Right ventricle myocardium superior (tissue), 1 donor: ENCODE results near the gene CAMK2N2. TPM values are rescaled to one million over a fixed set of nuclear protein-coding genes. Genes with fewer than 3 reads are reported as not detected.

ENCODE experiments used
- ATAC-seq: fragments of 200-7000 bp; cut with Tn5 transposase; one replicate; pipeline ENCODE4 v1.9.1; 2020; ENCODE audit warnings: mild to moderate bottlenecking; ENCODE audit not compliant: poor library complexity
- DNase-seq: peaks from one replicate; pipeline ENCODE4 v3.0.0-alpha.2; 2020
- intact Hi-C: fragments of 100-400 bp; cut with DNase I; formaldehyde crosslinking; loops from one replicate; pipeline ENCODE4 v1.11.2; 2022
- long read RNA-seq: library from polyadenylated mRNA; unstranded; transcript quantifications from one replicate; pipeline ENCODE4 v2.0.0, GENCODE V29; 2021
- total RNA-seq: library from RNA; stranded (reverse); fragmentation: NEBNext Ultra II Directional; extraction: Animal tissue kit (Norgen Biotek cat#: 25700); gene quantifications from one replicate; pipeline ENCODE4 v1.2.1, GENCODE V29; 2021
- donor health status: DM: no; HTN: yes; CAD: no; lungs with severe emphysema.

The CAMK2N2 gene
- total RNA-seq: not detected
- long read RNA-seq: 0 reads

DNA sequence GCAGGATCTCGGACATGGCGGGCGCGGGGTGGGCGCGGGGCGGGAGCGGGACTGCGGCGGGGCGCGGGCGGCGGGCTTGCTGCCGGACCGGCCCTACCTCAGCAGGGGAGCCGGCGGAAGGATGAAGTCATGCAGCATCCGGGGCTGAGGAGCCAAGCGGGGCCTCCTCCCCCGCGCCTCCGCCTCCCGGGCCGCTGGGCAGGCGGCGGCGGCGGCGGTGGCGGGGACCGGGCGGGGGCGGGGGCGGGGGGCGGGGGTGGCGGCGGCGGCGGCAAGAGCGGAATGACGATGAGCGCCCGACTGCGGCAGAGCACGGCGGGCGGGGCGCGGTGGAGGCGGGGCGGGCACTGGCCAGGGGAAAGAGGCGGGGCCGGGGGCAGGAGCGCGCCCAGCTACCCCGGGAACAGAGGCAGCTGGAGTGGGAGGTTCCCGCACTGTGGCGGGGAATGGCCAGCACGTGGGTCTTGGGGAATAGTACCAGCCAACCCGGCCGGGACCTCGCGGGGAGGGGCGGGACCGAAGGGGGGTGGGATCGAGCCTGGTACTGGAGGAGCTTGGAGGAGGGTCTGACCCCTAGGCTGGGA is at the start of gene CAMK2N2:
TSS of gene CAMK2N2 (minus strand) at position 284 of the 584 bp plus-strand sequence. CDS start at position 16, 268 bp downstream.
- DNase-seq: peak; percentile 67
- ATAC-seq: peak; percentile 64
- intact Hi-C loops: no loop called here

DNA sequence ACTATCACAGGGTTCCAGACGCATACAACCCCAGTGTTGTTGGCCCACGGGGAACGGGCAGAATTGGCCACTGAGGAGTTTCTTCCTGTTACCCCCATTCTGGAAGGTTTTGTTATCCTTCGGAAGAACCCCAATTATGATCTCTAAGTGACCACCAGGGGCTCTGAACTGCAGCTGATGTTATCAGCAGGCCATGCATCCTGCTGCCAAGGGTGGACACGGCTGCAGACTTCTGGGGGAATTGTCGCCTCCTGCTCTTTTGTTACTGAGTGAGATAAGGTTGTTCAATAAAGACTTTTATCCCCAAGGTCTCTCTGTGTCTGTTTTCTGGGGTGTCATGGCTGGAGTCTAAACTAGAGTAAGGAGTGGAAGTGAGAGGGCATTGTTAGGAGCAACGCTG is 47.4 kb upstream of the CAMK2N2 start:
- DNase-seq: no peak
- intact Hi-C loops: no loop called here
- ATAC-seq: no peak

DNA sequence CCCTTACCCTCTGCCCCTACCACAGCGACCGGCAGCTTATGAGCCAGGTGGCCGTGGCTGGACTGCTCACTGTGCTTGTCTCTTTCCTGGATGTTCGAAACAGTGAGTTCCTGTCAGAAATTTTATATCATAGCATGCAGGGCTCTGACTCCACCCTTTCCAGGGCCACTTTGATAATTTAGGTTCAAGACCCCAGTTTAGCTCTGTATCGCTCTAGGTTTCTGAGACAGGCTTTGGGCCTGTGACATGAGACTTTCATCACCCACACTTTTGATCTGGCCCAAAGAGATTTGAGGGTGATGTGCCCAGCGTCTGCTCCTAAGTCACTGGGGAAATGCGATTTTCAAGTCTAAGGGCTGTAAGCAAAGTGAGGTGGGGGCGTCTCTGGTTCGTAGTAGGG is 46.6 kb upstream of the CAMK2N2 start:
- intact Hi-C loops: no loop called here
- ATAC-seq (no peak), DNase-seq (no peak)

DNA sequence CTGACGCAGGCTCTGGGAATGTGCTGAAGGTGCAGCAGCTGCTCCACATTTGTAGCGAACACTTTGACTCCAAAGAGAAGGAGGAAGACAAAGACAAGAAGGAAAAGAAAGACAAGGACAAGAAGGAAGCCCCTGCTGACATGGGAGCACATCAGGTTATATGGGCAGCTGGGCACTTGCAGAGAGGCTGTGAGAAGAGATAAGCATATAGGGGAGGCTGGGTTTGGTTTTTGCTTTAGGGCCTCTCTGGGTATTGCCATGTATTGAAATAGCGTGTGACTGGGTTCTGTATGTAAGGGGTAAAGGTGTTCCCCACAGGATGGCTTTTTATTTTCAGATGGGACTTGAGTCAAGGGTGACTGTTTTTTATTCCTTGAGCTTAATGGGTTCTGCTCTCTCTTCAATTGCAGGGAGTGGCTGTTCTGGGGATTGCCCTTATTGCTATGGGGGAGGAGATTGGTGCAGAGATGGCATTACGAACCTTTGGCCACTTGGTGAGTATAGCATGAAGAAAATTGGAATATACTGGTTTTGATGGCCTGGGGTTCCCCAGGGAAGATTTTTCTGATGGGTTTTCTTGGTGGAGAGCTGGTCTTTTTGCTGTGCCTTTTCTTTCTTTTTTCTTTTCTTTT is 45.1 kb upstream of the CAMK2N2 start:
- ATAC-seq (no peak), DNase-seq (no peak)
- intact Hi-C loops: no loop called here

DNA sequence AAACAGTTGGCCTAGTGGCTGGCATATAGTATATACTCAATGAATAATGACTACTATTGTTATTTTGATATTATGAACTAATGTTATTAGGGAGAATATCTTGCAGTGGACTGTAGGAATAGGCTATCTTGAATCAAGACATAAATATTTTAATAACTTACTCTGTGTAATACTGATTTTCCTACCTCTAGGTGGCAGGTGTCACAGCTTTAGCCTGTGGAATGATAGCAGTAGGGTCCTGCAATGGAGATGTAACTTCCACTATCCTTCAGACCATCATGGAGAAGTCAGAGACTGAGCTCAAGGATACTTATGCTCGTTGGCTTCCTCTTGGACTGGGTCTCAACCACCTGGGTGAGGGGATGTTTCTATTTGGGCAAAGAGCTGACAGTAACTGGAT is 44.2 kb upstream of the CAMK2N2 start:
- intact Hi-C loops: no loop called here
- peak; percentile 23 for ATAC-seq
- no peak for DNase-seq

DNA sequence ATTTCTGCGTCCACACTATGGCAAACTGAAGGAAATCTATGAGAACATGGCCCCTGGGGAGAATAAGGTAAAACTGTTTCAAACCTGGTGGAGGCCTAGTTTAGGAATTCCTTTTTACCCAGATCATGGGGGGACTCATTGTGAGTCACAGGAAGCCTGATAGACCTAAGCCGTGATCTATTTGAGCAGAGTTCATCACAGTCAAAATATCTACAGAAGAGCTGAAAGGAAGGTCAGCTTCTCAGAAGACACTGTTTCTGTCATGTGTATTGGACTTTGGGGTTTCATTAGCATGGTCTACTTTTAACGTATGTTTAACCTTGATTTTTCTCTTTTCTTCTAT is 39.0 kb upstream of the CAMK2N2 start:
- ATAC-seq (no peak), DNase-seq (no peak)
- intact Hi-C loops: no loop called here

DNA sequence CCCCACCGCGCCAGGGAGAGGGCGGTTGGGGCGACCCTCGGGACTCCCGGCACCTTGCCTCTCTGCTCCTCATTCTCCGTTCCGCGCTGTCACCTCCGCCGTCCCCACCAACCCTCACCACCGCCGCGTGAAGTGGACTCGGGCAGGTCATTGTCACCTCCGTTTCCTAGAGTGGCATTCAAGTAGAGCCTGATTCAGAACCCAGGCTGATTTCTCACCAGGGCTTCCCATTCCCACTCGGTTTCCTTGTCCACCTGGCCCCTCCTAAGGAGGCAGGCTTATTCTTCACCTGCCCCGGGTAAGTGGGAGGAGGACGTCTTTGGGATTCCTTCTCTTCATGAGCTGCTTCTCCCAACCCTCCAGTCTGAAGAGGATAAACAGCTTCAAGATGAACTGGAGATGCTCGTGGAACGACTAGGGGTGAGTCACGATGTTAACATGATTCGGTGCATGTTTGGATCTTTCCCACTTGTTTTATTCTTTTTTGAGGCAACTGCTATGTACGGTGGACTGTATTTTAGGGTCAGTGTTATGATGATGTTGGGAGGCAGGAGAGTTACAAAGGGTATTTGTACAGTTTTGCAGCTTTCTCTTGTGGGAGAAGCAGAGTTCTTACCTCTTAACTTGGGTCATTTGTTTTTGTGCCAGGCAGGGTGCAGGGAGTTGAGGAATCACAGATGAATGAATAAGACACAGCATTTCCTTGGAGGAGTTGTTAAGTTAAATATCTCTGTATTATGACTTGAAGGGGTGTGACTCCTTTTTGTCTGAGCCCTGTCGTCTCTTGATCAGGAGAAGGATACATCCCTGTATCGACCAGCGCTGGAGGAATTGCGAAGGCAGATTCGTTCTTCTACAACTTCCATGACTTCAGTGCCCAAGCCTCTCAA is 38.4 kb upstream of the CAMK2N2 start:
- no peak for ATAC-seq
- intact Hi-C loops: no loop called here
- no peak for DNase-seq

DNA sequence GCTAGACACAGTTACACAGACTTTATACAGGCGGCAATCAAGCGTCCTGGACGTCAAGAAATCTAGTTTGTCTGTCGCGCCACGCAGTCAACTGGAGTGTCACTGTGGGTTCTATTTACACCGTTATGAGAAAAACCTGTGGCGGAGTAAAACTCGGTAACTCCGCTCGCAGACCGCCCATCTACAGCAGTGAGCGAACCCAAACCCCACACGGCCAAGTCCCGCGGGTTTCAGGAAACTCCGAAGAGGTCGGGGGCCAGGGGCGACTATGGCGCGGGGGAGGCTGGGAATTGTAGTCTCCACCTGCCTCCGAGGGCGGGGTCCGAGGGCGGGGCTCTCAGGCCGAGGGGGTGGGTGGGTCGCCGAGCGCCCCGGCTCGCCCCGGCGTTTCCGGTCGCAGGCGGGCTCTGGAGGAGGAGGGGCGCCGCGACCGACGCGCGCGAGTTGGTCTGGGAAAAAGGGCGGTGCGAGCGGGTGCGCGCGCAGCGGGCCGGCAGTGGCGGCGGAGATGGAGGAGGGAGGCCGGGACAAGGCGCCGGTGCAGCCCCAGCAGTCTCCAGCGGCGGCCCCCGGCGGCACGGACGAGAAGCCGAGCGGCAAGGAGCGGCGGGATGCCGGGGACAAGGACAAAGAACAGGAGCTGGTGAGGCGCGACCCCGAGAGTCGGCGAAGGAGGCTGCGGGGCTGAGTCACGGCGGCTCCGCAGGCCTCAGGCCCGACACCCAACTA is 37.6 kb upstream of the CAMK2N2 start, which contains the start of gene PSMD2:
TSS of gene PSMD2 (plus strand) at position 483 of the 729 bp plus-strand sequence. CDS start at position 509, 26 bp downstream.
- intact Hi-C loops: no loop called here
- ATAC-seq: peak; percentile 99
- DNase-seq: peak; percentile 98

DNA sequence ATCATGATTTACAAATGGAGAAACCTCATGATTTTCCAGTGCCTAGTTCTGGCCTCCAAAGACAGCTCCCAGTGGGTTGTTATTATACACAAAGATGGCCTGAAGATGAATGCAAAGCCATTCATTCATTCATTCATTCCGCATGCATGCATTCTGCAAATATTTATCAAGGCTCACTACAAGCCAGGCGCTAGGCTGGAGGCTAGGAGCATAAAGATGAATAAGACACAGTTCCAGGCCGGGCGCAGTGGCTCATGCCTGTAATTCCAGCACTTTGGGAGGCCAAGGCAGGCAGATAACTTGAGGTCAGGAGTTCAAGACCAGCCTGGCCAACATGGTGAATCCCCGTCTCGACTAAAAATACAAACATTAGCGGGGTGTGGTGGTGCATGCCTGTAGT is 35.3 kb upstream of the CAMK2N2 start:
- intact Hi-C loops: no loop called here
- DNase-seq (no peak), ATAC-seq (no peak)

DNA sequence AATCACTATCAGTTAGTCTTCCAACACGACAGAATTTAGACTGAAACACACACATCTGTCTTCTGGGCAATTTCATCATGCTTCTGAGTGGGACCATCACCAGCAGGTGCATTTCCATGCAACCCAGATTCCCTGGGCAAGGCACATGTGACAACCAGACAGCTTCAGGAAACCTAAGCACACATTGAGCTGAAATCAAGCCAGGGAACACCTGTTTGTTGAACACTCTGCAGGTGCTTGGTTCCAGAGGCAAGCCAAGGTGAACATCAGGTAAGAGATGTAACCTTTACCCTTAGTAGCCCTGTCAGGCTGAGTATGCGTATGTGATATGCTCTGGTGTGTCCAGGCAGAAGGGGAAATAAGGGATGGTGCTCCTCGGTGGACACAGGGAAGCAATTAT is 34.4 kb upstream of the CAMK2N2 start:
- intact Hi-C loops: no loop called here
- DNase-seq: no peak
- no peak for ATAC-seq

DNA sequence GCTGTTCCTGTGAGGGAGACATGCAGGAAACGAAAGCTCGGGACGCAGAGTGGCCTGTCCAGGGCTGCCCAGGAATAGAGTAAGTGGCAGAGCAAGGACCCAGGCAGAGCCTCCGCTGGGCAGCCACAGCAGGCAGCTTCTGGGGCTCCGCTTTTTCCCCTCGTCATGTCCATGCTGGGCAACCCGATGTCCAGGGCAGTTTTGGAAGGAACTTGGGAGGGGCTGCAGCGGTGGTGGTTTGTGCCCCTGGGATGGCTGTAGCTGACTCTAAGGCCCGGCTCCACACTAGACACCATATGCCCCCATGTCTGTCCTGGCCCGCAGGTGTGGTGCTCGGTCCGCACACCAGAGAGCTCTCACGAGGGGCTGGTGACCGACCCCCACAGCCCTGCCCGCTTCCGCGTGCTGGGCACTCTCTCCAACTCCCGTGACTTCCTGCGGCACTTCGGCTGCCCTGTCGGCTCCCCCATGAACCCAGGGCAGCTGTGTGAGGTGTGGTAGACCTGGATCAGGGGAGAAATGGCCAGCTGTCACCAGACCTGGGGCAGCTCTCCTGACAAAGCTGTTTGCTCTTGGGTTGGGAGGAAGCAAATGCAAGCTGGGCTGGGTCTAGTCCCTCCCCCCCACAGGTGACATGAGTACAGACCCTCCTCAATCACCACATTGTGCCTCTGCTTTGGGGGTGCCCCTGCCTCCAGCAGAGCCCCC is 30.5 kb upstream of the CAMK2N2 start:
- ATAC-seq (no peak), DNase-seq (no peak)
- intact Hi-C loops: no loop called here

DNA sequence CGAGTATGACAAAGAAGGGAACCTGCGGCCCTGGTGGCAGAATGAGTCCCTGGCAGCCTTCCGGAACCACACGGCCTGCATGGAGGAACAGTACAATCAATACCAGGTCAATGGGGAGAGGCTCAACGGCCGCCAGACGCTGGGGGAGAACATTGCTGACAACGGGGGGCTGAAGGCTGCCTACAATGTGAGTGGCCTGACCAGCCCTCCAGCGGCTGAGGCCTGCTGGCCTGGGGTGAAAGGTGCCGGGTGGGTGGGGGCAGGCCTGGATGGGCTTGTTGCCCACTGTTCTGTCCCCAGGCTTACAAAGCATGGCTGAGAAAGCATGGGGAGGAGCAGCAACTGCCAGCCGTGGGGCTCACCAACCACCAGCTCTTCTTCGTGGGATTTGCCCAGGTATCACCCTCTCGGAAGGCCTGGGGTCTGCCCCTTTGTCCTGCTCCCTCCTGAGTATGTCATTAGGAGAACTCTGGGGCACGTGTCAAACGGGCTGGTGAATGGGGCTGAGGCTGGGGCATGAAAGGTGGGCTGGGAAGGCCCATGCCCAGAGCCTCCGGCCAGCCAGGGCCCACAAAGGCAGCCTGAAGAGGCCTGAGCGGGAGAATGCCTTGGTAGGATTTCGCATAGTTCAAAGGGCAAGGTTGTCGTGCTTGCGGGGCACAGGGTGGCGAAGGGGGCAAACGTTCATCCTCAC is 29.8 kb upstream of the CAMK2N2 start:
- intact Hi-C loops: no loop called here
- no peak for ATAC-seq
- no peak for DNase-seq

DNA sequence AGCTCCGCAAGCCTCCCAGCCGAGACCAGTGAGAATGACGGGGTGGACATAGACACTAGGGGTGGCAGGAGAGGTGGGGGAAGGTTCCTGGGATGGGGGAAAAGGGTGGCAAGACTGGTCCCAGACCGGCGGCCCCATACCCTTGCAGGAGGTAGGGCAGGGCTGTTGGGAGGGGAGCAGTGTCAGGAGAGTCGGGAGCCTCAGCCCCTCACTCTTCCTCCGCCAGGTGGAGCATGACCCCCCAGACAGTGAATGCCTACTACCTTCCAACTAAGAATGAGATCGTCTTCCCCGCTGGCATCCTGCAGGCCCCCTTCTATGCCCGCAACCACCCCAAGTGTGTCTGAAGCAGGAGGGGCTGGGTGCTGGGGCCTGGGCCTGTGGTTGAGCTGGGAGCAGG is 29.0 kb upstream of the CAMK2N2 start:
- intact Hi-C loops: no loop called here
- no peak for ATAC-seq
- DNase-seq: no peak

DNA sequence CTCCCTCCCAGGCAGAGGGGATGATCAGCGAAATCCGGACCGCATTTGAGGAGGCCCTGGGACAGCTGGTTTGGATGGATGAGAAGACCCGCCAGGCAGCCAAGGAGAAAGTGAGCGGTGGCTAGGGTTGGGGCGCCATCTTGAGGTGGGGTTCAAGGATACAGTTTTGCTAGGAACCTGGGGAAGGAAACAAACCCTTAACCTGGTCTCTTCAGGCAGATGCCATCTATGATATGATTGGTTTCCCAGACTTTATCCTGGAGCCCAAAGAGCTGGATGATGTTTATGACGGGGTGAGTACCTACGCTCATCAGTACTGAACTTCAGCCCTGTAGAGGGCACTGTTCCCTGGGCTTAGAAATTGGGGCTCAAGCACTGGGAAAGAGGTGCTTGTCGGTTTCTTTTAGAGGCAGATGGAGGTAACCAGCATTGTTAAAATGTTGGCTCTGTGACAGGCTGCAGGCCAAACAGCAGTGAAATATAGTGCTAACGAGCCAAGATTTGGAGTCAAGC is 28.1 kb upstream of the CAMK2N2 start:
- ATAC-seq (peak; percentile 55), DNase-seq (no peak)
- intact Hi-C loops: loop anchor here (10.0 kb wide), 1 partner anchor 395 kb away; no protein-coding TSS in a partner anchor

DNA sequence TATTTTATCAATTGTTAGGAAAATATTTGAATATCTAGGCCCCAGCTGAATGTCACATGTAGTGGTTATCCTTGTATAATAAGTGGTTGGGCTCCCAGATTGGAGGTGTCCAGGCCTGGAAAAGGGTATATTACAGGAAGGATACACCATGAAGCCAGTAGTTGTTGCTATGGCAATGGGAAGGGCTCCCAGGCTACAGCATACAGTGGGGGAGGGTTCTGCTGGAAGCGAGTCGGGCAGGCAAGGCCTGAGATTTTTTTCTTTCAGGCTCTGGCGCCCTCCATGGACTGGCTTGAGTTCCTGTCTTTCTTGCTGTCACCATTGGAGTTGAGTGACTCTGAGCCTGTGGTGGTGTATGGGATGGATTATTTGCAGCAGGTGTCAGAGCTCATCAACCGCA is 23.3 kb upstream of the CAMK2N2 start:
- intact Hi-C loops: loop anchor here (10.0 kb wide), 1 partner anchor 390 kb away; no protein-coding TSS in a partner anchor
- no peak for DNase-seq
- ATAC-seq: peak; percentile 61

DNA sequence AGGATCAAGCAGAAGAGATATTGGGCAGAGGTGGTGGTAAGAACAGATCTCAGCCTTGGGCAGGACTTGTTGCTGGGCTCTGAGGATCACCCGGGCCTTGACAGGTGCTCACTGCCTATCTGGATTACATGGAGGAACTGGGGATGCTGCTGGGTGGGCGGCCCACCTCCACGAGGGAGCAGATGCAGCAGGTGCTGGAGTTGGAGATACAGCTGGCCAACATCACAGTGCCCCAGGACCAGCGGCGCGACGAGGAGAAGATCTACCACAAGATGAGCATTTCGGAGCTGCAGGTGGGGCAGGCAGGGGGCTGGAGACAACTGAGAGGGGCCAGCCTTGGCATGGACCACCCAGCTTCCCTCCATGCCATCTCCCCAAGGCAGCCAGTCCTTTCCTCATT is 22.3 kb upstream of the CAMK2N2 start:
- intact Hi-C loops: loop anchor here (10.0 kb wide), 1 partner anchor 389 kb away; no protein-coding TSS in a partner anchor
- ATAC-seq (no peak), DNase-seq (no peak)

DNA sequence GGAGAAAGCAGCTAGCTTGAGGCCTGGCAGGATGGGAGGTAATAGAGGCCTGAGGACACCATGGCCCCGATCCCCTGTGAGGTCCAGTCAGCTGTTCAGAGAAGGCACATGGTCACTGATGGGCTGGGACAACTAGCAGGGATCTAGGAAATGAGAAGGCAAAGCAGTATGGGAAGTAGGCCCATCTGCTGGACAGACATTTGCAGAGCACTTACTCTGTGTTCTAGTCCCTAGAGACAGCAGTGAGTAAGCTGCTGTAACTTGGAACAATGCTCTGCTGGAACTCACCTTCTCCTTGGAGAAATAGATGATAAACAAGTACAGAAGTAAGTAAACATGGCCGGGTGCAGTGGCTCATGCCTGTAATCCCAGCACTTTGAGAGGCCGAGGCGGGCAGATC is 21.6 kb upstream of the CAMK2N2 start:
- intact Hi-C loops: loop anchor here (10.0 kb wide), 1 partner anchor 388 kb away; no protein-coding TSS in a partner anchor
- DNase-seq (no peak), ATAC-seq (no peak)

DNA sequence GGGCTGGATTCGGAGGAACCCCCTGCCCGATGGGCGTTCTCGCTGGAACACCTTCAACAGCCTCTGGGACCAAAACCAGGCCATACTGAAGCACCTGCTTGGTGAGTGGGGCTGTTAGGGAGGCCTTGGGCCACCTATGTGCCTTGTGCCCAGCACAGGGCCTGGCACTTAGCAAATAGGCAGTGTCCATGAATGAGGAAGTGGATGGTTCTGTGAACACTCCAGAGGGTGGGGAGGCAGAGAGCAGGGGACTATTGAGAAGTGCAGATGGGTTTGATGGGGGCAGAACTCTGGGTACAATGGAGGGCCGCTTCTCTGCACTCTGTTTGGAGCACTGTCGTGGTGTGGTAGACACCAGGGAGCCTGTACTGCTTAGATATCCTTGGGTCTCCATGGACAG is 16.0 kb upstream of the CAMK2N2 start:
- intact Hi-C loops: no loop called here
- ATAC-seq (no peak), DNase-seq (no peak)
